SJCRH30 (cell line): ENCODE data around the gene PTPRCAP. TPM values are rescaled to one million over a fixed set of nuclear protein-coding genes. Genes with fewer than 3 reads are reported as not detected.
"Not testable (repeated sequence)": the region's sequence is repeated elsewhere in the genome, so short reads cannot be mapped to it uniquely, and the experiment has no call there.

ENCODE experiments used
- DNase-seq, 2 experiments: peaks; one replicate each; pipeline ENCODE4 v3.0.0-alpha.2; 2015 to 2020
- H3K27ac ChIP-seq: fragments of 250-450 bp; sonication (Bioruptor Pico); 2 replicates; pipeline ENCODE4 v1.5.1; 2020; ENCODE audit warnings: mild to moderate bottlenecking, moderate library complexity
- H3K27me3 ChIP-seq: fragments of 250-450 bp; sonication (Bioruptor Pico); 2 replicates; pipeline ENCODE4 v1.5.1; 2020; ENCODE audit warnings: mild to moderate bottlenecking, moderate library complexity
- H3K36me3 ChIP-seq: fragments of 250-450 bp; sonication (Bioruptor Pico); 2 replicates; pipeline ENCODE4 v1.5.1; 2020; ENCODE audit warnings: mild to moderate bottlenecking, moderate library complexity
- H3K4me1 ChIP-seq: fragments of 250-450 bp; sonication (Bioruptor Pico); 2 replicates; pipeline ENCODE4 v1.5.1; 2020; ENCODE audit warnings: mild to moderate bottlenecking, moderate library complexity
- H3K4me3 ChIP-seq: fragments of 250-450 bp; sonication (Bioruptor Pico); 2 replicates; pipeline ENCODE4 v1.5.1; 2020; ENCODE audit warnings: mild to moderate bottlenecking, moderate library complexity
- H3K9me3 ChIP-seq: fragments of 250-450 bp; sonication (Bioruptor Pico); replicated peaks from 2 replicates; pipeline ENCODE4 v1.5.1; 2020; ENCODE audit warnings: mild to moderate bottlenecking, moderate library complexity
- total RNA-seq: library from RNA; depleted of rRNA; stranded (reverse); fragments of >200 nt; shearing (Covaris generic); gene quantifications from 2 replicates; pipeline ENCODE4 v1.2.3, GENCODE V29; 2014

PTPRCAP gene
- total RNA-seq, 1 experiment from 2014 or later, result 1.1 TPM

DNA sequence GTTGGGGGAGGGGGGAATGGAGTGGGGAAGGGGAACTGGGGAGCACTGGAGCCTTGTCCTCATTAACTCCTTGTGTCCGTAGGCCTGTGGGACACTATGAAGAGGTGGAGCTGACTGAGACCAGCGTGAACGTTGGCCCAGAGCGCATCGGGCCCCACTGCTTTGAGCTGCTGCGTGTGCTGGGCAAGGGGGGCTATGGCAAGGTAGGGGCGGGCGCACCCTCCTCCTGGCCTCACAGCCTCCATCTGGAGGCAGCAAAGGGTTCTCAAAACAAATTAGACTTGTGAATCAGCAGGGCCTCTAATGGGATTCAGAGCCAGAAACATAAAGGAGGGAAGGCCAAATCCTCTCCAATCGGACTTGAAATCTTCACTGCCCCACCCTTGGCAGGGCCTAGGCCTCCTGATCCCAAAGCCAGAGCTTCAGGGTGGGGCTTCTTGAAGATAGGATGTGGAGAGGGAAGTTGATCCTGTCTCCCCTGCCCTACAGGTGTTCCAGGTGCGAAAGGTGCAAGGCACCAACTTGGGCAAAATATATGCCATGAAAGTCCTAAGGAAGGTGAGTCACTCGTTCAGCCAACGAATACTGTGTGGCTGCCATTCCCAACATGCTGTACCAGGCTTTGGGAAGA lies 8.3 kb downstream of the PTPRCAP start:
- no peaks in the 10 kb centered on the region for H3K36me3 ChIP-seq

DNA sequence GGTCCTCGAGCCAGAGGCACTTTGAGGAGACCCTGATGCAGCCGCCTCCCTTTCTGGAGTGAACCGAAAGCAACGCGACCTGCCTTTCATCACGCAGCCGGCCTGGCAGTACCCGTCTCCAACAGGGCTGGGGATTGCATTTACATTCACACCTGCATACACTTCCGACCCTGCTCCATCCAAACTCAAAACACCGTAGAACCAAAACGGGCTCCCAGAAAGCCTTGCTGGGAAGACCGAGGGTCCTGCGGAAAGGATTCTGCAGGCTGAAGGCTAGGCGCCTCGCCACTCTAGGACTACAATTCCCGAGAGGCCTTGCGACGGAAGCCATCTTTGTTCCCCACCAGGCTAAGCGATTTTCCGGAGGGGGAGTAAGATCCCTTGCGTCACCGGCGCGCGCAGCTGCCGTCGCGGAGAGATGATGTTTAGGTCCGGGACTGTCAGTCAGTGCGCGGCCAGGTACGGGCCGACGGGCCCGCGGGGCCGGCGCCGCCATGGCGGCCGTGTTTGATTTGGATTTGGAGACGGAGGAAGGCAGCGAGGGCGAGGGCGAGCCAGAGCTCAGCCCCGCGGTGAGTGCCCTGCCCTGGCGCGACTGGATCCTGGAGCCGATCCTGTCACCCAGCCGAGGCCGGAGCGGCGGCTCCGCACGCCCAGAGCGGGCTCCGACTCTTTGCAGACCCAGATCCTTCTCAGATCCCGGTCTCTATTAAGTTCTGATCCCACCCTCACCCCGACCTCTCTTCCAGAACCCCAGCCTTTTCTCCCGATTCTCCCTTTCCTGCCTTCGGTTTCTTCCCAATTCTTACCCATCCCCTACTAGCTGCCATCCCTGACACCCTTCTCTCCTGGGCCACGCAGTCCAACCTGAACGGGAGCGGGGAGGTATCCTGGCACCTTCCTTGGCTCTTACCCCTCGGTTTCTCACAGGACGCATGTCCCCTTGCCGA lies 9.2 kb downstream of the PTPRCAP start, which contains the start of gene RPS6KB2:
RPS6KB2 (plus strand) TSS at position 443 of the 950 bp plus-strand sequence; CDS start at position 495, 52 bp downstream.
- DNase-seq, result peak; percentile 95 to 96
- Histone ChIP-seq H3K4me3 (peak within 1 kb of the TSS; percentile 94), H3K9me3 (no peaks in the 10 kb centered on the region), H3K27ac (peak within 1 kb of the TSS; percentile 38; the same call in 1 of the 2 replicates), H3K36me3 (no peaks in the 10 kb centered on the region), H3K27me3 (no peaks in the 10 kb centered on the region), H3K4me1 (no peaks in the 10 kb centered on the region)

More for the DNA sequence above, 8.3 kb downstream of the PTPRCAP start:
- no peaks in the 10 kb centered on the region for H3K4me1 ChIP-seq
- no peak overlapping the region for H3K27ac ChIP-seq
- H3K4me3 ChIP-seq, result peak overlapping the region; percentile 94
- DNase-seq, result no peak
- H3K27me3 ChIP-seq, result no peaks in the 10 kb centered on the region
- H3K9me3 ChIP-seq, result no peaks in the 10 kb centered on the region

DNA sequence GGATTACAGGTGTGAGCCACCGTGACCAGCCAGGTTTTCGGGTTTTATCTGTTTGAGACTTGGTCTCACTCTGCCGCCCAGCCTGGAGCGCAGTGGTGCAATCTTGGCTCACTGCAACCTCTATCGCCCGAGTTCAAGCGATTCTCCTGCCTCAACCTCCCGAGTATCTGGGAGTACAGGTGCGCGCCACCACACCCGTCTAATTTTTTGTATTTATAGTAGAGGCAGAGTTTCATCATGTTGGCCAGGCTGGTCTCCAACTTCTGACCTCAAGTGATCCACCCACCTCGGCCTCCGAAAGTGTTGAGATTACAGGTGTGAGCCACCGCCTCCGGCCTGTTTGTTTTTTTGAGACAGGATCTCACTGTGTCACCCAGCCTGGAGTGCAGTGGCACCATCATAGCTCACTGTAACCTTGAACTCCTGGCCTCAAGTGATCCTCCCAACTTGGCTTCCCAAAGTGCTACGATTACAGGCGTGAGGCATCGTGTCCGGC lies 10.1 kb downstream of the PTPRCAP start:
- not testable (repeated sequence) for H3K36me3 ChIP-seq, H3K4me1 ChIP-seq, H3K27ac ChIP-seq, DNase-seq, H3K27me3 ChIP-seq, H3K9me3 ChIP-seq
- peak overlapping the region; percentile 94 for H3K4me3 ChIP-seq

DNA sequence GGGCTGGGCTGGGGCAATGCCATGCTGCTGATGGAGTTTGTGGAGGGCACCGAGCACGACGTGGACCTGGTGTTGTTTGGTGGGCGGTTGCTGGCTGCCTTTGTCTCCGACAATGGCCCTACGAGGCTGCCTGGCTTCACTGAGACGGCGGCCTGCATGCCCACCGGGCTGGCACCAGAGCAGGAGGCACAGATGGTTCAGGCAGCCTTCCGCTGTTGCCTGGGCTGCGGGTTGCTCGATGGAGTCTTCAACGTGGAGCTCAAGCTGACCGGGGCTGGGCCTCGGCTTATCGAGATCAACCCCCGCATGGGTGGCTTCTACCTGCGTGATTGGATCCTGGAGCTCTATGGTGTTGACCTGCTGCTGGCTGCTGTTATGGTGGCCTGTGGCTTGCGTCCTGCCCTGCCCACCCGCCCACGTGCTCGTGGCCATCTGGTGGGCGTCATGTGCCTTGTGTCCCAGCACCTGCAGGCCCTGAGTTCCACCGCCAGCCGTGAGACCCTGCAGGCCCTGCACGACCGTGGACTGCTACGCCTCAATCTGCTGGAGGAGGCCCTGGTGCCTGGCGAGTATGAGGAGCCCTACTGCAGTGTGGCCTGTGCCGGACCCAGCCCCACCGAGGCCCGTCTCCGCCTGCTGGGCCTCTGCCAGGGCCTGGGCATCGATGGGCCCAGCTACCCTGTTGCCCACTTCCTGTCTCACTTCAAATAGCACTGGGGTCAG lies 13.4 kb downstream of the PTPRCAP start:
- Histone ChIP-seq H3K9me3 (no peaks in the 10 kb centered on the region), H3K27ac (no peak overlapping the region), H3K36me3 (no peaks in the 10 kb centered on the region), H3K27me3 (no peaks in the 10 kb centered on the region), H3K4me3 (no peak overlapping the region), H3K4me1 (peaks cover 5% of the 10 kb centered on the region; the same call in 1 of the 2 replicates)
- no peak for DNase-seq

DNA sequence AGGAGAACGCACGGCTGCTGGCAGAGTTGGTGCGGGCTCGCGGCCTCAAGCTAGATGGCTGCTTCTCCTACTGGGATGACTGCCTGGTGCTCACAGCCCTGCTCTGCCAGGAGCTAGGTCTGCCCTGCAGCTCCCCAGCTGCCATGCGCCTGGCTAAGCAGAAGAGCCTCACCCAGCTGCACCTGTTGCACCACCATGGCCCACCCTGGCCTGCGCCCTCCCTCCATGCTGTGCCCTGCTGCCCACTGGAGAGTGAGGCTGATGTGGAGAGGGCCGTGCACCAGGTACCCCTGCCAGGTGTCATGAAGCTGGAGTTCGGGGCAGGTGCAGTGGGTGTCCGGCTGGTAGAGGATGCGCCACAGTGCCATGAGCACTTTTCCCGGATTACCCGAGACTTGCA lies 14.0 kb downstream of the PTPRCAP start:
- peaks cover 5% of the 10 kb centered on the region; the same call in 1 of the 2 replicates for H3K4me1 ChIP-seq
- no peak for DNase-seq
- H3K9me3 ChIP-seq, result no peaks in the 10 kb centered on the region
- no peaks in the 10 kb centered on the region for H3K27me3 ChIP-seq
- H3K27ac ChIP-seq, result no peak overlapping the region
- no peaks in the 10 kb centered on the region for H3K36me3 ChIP-seq
- no peak overlapping the region for H3K4me3 ChIP-seq

DNA sequence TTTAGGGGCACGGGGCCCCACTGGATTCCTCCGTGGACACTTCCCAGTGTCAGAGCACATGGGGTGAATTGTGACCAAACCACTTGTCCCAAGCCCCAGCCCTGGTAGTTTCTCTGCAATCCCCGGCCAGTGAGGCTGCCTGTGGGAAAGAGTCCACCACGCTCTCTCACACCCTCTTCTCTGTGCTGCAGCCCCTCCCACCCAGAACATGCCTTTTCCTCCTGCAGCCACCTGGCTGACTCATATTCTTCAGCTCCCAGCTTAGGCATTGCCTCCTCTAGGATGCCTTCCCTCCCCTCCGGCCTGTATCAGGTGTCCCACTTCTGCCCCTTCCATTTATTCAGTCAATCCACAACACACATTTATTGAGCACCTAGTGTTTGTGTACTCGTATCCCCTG lies 14.6 kb downstream of the PTPRCAP start:
- Histone ChIP-seq H3K4me3 (no peak overlapping the region), H3K36me3 (no peaks in the 10 kb centered on the region), H3K9me3 (no peaks in the 10 kb centered on the region), H3K27ac (no peak overlapping the region), H3K4me1 (peaks cover 5% of the 10 kb centered on the region; the same call in 1 of the 2 replicates), H3K27me3 (no peaks in the 10 kb centered on the region)
- DNase-seq, result no peak

DNA sequence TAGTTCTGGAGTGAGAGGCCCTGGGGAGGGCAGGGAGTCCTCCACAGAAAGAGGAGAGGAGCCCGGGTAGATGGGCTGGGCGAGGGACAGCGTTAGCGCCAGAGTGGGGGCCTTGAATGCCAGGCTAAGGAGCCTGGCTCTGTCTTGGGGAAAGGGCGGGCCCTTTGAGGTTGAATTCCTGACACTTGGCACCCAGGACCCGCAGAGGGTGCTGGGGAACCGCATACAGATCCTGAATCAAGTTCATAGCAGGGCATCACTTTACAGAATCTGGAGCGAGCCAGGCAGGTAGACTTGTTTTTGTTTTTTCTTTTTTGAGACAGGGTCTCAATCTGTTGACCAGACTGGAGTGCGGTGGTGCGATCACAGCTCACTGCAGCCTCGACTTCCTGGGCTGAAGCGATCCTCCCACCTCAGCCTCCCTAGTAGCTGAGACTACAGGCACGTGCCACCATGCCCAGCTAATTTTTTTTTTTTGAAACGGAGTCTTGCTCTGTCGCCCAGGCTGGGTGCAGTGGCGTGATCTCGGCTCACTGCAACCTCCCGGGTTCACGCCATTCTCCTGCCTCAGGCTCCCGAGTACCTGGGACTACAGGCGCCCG lies 16.0 kb downstream of the PTPRCAP start:
- Histone ChIP-seq H3K4me3 (no peak overlapping the region), H3K27ac (no peak overlapping the region), H3K9me3 (no peaks in the 10 kb centered on the region), H3K4me1 (peaks cover 5% of the 10 kb centered on the region; the same call in 1 of the 2 replicates), H3K36me3 (no peaks in the 10 kb centered on the region), H3K27me3 (no peaks in the 10 kb centered on the region)
- DNase-seq, result no peak

DNA sequence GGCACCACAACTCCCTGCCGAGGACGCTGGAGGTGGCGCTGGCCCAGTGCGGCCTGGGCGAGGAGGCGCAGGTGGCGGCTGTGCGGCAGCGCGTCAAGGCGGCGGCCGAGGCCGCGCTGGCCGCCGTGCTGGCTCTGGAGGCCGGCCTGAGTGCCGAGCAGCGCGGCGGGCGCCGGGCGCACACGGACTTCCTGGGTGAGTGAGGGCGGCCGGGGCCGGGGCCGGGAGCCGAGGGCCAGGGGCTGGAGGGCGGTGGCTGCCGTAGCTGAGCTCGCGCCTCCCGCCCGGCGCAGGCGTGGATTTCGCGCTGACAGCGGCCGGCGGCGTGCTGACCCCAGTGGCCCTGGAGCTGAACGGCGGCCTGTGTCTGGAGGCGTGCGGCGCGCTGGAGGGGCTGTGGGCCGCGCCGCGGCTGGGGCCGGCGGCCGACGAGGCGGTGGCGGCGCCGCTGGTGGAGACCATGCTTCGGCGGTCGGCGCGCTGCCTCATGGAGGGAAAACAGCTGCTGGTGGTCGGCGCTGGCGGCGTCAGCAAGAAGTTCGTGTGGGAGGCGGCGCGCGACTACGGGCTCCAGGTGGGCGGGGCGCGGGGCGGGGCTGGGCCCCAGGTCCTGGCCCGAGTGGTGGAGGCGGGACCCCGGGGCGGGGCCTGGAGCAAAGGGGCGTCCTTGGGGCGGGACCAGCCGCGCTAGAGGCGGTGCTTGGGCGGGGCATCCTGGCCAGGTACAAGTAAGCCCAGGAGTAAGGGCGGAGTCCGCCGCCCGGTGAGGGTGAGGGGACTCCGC lies 16.6 kb downstream of the PTPRCAP start:
- no peaks in the 10 kb centered on the region for H3K9me3 ChIP-seq
- H3K27me3 ChIP-seq, result no peaks in the 10 kb centered on the region
- H3K4me1 ChIP-seq, result peaks cover 5% of the 10 kb centered on the region; the same call in 1 of the 2 replicates
- no peaks in the 10 kb centered on the region for H3K36me3 ChIP-seq
- peak; percentile 95 to 96 for DNase-seq
- no peak overlapping the region; the same call in 1 of the 2 replicates for H3K27ac ChIP-seq
- peak overlapping the region; percentile 62 for H3K4me3 ChIP-seq

DNA sequence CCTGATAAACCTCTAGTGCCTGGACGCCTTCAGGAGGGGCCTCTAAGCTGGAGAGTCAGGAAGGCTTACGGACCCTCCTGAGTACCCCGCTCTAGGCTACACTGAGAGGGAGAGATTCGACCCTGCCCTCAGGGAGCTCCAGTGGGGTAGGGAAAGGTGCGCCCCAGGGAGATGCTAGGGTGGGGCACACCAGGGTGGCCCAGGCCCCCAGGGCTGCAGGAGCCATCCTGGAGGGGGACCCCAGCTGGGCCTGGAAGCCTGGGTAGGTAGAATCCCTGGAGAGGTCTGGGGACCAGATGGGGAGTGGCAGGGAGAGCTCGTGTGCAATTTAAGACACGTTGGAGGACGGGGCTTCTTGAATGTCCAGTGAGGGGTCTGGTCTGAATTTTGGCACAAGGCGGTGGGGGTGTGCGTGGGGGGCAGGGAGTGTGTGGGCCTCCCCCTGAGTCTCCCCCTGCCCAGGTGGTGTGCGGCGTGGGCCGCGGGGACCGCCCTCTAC lies 17.3 kb downstream of the PTPRCAP start:
- peaks cover 5% of the 10 kb centered on the region; the same call in 1 of the 2 replicates for H3K4me1 ChIP-seq
- H3K36me3 ChIP-seq, result no peaks in the 10 kb centered on the region
- H3K9me3 ChIP-seq, result no peaks in the 10 kb centered on the region
- no peaks in the 10 kb centered on the region for H3K27me3 ChIP-seq
- no peak overlapping the region; the same call in 1 of the 2 replicates for H3K27ac ChIP-seq
- no peak for DNase-seq
- H3K4me3 ChIP-seq, result peak overlapping the region; percentile 62

DNA sequence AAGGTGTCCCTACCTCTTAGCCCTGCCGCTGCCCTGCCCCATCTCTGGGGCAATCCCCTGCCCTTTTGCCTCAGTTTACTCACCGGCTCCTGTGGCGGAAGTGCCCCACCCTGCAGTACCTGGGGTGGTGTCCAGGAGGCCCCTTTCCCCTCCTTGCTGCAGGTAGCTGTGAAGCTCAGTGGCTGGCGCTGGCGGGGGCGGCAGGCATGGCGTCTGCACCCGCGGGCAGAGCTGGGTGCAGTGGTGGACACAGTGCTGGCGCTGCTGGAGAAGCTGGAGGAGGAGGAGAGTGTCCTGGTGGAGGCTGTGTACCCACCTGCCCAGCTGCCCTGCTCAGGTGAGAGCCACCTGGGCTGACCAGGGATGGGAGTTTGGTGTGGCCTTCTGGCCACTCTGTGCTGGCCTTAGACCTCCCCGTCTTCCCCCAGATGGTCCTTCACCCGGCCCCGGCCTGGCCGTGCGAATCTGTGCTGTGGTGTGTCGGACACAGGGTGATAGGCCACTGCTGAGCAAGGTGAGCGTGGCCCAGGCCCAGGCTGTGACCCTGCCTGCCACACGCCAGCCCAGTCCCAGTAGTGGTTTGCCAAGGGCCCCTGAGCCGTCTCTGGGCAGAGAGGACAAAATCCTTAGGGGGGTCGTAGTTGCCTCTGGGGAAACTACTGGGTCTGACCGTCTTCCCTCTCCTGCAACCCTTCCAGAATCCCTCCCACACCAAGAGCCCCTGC lies 18.0 kb downstream of the PTPRCAP start:
- Histone ChIP-seq H3K9me3 (no peaks in the 10 kb centered on the region), H3K27me3 (no peaks in the 10 kb centered on the region), H3K4me1 (peaks cover 5% of the 10 kb centered on the region; the same call in 1 of the 2 replicates), H3K4me3 (no peak overlapping the region), H3K36me3 (no peaks in the 10 kb centered on the region), H3K27ac (no peak overlapping the region)
- no peak for DNase-seq

DNA sequence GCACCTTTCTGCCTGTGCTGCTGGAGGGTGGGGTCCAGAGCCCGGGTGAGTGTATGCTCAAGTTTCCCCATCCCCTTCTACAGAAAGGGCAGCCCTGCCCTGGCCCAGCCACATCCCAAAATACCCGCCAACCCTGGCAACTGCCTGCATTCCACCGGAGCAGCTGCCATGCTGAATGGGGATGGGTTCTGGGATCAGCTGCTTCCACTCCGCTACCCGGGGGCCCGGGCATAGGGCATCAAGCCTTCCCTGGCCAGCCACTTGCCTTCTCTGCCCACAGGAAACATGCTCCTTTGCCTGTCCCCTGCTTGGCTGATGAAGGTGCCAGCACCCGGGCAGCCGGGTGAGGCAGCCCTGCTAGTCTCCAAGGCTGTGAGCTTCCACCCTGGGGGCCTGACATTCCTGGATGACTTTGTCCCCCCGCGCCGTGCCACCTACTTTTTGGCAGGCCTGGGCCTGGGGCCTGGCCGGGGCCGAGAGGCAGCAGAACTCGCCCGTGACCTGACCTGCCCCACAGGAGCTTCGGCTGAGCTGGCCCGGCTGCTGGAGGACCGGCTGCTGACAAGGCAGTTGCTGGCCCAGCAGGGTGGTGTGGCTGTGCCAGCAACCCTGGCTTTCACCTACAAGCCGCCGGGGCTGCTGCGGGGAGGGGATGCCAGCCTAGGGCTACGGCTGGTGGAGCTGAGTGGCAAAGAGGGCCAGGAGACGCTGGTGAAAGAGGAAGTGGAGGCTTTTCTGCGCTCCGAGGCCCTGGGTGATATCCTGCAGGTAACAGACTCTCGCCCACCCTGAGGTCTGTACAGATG lies 18.8 kb downstream of the PTPRCAP start:
- Histone ChIP-seq H3K9me3 (no peaks in the 10 kb centered on the region), H3K36me3 (no peaks in the 10 kb centered on the region), H3K4me3 (no peak overlapping the region), H3K27me3 (no peaks in the 10 kb centered on the region), H3K4me1 (peaks cover 5% of the 10 kb centered on the region; the same call in 1 of the 2 replicates), H3K27ac (no peak overlapping the region)
- DNase-seq, result peak; percentile 30 to 35

DNA sequence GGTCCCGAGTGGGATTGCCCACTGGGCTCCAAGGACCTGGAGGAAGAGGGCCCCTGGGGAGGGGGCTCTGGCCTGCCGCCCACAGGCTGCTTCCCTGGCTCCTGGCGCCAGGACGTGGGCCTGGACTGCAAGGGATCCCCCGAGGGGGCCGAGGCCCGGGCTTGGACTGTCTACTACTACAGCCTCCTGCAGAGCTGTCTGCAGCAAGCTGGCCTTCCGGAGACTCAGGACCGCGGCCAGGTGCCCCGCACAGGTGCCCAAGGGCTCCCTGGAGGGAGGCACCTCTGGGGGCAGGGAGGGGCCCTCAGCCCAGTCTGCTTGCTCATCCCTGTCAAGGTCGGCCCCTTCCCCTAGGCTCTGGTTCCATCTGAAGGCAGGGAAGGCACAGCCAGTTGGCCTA lies 20.1 kb downstream of the PTPRCAP start:
- Histone ChIP-seq H3K9me3 (no peaks in the 10 kb centered on the region), H3K4me1 (peaks cover 8% of the 10 kb centered on the region; the same call in 1 of the 2 replicates), H3K4me3 (no peak overlapping the region), H3K36me3 (no peaks in the 10 kb centered on the region), H3K27ac (no peak overlapping the region), H3K27me3 (no peaks in the 10 kb centered on the region; the same call in 1 of the 2 replicates)
- no peak for DNase-seq
